ENCODE data around the gene SLX4IP.

SLX4IP gene

GRCh38 chr20:10557685-10558084 is 122.6 kb downstream of the SLX4IP start:
- H2BK15ac ChIP-seq (ENCODE audit: low read depth, poor library complexity, severe bottlenecking), result no peak overlapping the region
- peak overlapping the region in 1 of 2 experiments; percentile 37 for H2BK12ac ChIP-seq (ENCODE audit: low read length in 2 of 2)

DNA sequence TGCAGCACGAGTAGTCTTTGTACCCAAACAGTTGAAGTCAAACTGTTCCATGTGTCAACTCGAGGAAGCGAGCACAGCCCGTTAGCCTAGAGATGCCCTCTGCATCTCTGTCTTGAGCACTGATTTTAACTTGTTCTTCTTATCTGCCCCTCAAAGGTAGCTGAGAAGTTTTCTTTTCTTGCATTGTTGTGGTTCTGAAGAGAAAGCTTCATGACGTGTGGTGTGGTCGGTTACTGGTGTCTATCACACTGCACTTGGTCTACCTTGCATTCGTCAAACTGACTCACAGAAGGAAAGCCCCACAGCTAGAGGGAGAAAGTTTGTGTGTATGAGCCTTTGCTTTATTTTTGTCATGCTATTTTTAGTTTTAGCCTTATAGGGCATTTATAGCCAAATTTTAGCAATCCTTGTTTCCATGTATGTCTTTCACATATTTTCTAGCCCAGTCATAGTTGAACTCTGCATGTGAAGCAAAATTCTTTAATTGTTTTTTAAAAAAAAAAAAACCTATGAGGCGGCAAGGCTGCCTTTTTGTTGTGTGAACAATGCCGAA is 123.6 kb downstream of the SLX4IP start:
- no peak overlapping the region for H3K4ac ChIP-seq (ENCODE audit: low read depth in 1 of 2, low read length in 2 of 2)
- no peak overlapping the region for H2BK15ac ChIP-seq (ENCODE audit: low read depth, poor library complexity, severe bottlenecking)
- peak overlapping the region; percentile 41 for H2AK5ac ChIP-seq (ENCODE audit: low read length, severe bottlenecking)
- H4K8ac ChIP-seq (ENCODE audit: low read length), result no peak overlapping the region
- no peak overlapping the region for H2BK5ac ChIP-seq (ENCODE audit: low read depth, low read length, poor library complexity, severe bottlenecking)
- H3K4me2 ChIP-seq (ENCODE audit: low read length, poor library complexity, severe bottlenecking), result peak overlapping the region; percentile 31
- H3K14ac ChIP-seq (ENCODE audit: low read length in 2 of 2), result peak overlapping the region in 1 of 2 experiments; percentile 22
- H3K4me1 ChIP-seq (ENCODE audit: control insufficient read depth, insufficient read depth, low read depth, low read length), result peaks cover 12% of the 10 kb centered on the region
- WGBS, result 63% methylated on average over 6 of the region's 9 CpGs
- DNase-seq, result peak; percentile 92
- no peak overlapping the region for H2BK12ac ChIP-seq (ENCODE audit: low read length in 2 of 2)
- no peak overlapping the region for H3K9ac ChIP-seq (ENCODE audit: low read length)
- no peak overlapping the region for H3K23ac ChIP-seq (ENCODE audit: low read length in 2 of 2)
- no peaks in the 10 kb centered on the region for H3K9me3 ChIP-seq (ENCODE audit: control insufficient read depth, low read length)
- no peak overlapping the region for H3K4me3 ChIP-seq (ENCODE audit: insufficient read depth in 1 of 2, low read depth in 1 of 2, low read length in 2 of 2)
- no peak overlapping the region for H4K91ac ChIP-seq (ENCODE audit: low read length)
- H2AFZ ChIP-seq (ENCODE audit: low read depth, low read length), result no peak overlapping the region
- no peaks in the 10 kb centered on the region for H3K79me1 ChIP-seq (replicated peaks; ENCODE audit: low read length, poor library complexity, severe bottlenecking)
- peaks cover 0 to 7% of the 10 kb centered on the region in 2 experiments for H3K36me3 ChIP-seq (ENCODE audit: control insufficient read depth in 1 of 2, insufficient read depth in 2 of 2, low read depth in 1 of 2, low read length in 2 of 2)
- no peak overlapping the region for H2BK120ac ChIP-seq (ENCODE audit: low read depth, low read length)
- peak overlapping the region; percentile 38 for H3K27ac ChIP-seq (ENCODE audit: low read length, poor library complexity, severe bottlenecking)
- no peaks in the 10 kb centered on the region for H3K27me3 ChIP-seq (ENCODE audit: control insufficient read depth in 1 of 2, insufficient read depth in 1 of 2, low read length in 2 of 2)
- peak overlapping the region in 1 of 2 experiments; percentile 77 for H3K18ac ChIP-seq (ENCODE audit: low read depth in 1 of 2, low read length in 2 of 2)

More at GRCh38 chr20:10557685-10558084, 122.6 kb downstream of the SLX4IP start:
- no peak overlapping the region for H3K14ac ChIP-seq (ENCODE audit: low read length in 2 of 2)
- no peak overlapping the region for H4K8ac ChIP-seq (ENCODE audit: low read length)
- no peak overlapping the region for H3K4ac ChIP-seq (ENCODE audit: low read depth in 1 of 2, low read length in 2 of 2)
- peaks cover 12% of the 10 kb centered on the region for H3K4me1 ChIP-seq (ENCODE audit: control insufficient read depth, insufficient read depth, low read depth, low read length)
- H3K9me3 ChIP-seq (ENCODE audit: control insufficient read depth, low read length), result no peaks in the 10 kb centered on the region
- no peak overlapping the region for H3K18ac ChIP-seq (ENCODE audit: low read depth in 1 of 2, low read length in 2 of 2)
- no peak overlapping the region for H2BK5ac ChIP-seq (ENCODE audit: low read depth, low read length, poor library complexity, severe bottlenecking)
- peak overlapping the region; percentile 15 for H3K27ac ChIP-seq (ENCODE audit: low read length, poor library complexity, severe bottlenecking)
- WGBS, result 77% methylated on average over 6 of the region's 6 CpGs
- H3K36me3 ChIP-seq (ENCODE audit: control insufficient read depth in 1 of 2, insufficient read depth in 2 of 2, low read depth in 1 of 2, low read length in 2 of 2), result peaks cover 0 to 7% of the 10 kb centered on the region in 2 experiments
- no peak for DNase-seq
- no peak overlapping the region for H3K4me3 ChIP-seq (ENCODE audit: insufficient read depth in 1 of 2, low read depth in 1 of 2, low read length in 2 of 2)
- no peak overlapping the region for H3K9ac ChIP-seq (ENCODE audit: low read length)
- no peaks in the 10 kb centered on the region for H3K79me1 ChIP-seq (replicated peaks; ENCODE audit: low read length, poor library complexity, severe bottlenecking)
- no peak overlapping the region for H2BK120ac ChIP-seq (ENCODE audit: low read depth, low read length)
- no peaks in the 10 kb centered on the region for H3K27me3 ChIP-seq (ENCODE audit: control insufficient read depth in 1 of 2, insufficient read depth in 1 of 2, low read length in 2 of 2)
- no peak overlapping the region for H2AFZ ChIP-seq (ENCODE audit: low read depth, low read length)
- no peak overlapping the region for H3K4me2 ChIP-seq (ENCODE audit: low read length, poor library complexity, severe bottlenecking)
- peak overlapping the region in 1 of 2 experiments; percentile 94 for H3K23ac ChIP-seq (ENCODE audit: low read length in 2 of 2)
- no peak overlapping the region for H2AK5ac ChIP-seq (ENCODE audit: low read length, severe bottlenecking)
- no peak overlapping the region for H4K91ac ChIP-seq (ENCODE audit: low read length)

- H4K91ac ChIP-seq (ENCODE audit: low read length), result no peak overlapping the region
- DNase-seq, result no peak
- no peak overlapping the region for H3K9ac ChIP-seq (ENCODE audit: low read length)
- no peak overlapping the region for H3K27ac ChIP-seq (ENCODE audit: low read length, poor library complexity, severe bottlenecking)
- H3K23ac ChIP-seq (ENCODE audit: low read length in 2 of 2), result no peak overlapping the region
- H3K14ac ChIP-seq (ENCODE audit: low read length in 2 of 2), result no peak overlapping the region
- no peak overlapping the region for H2BK120ac ChIP-seq (ENCODE audit: low read depth, low read length)
- no peak overlapping the region for H3K4ac ChIP-seq (ENCODE audit: low read depth in 1 of 2, low read length in 2 of 2)
- H2AFZ ChIP-seq (ENCODE audit: low read depth, low read length), result no peak overlapping the region
- H3K4me1 ChIP-seq (ENCODE audit: control insufficient read depth, insufficient read depth, low read depth, low read length), result peaks cover 12% of the 10 kb centered on the region
- no peaks in the 10 kb centered on the region for H3K27me3 ChIP-seq (ENCODE audit: control insufficient read depth in 1 of 2, insufficient read depth in 1 of 2, low read length in 2 of 2)
- H4K8ac ChIP-seq (ENCODE audit: low read length), result no peak overlapping the region
- no peak overlapping the region for H2BK12ac ChIP-seq (ENCODE audit: low read length in 2 of 2)
- H2BK15ac ChIP-seq (ENCODE audit: low read depth, poor library complexity, severe bottlenecking), result no peak overlapping the region
- no peak overlapping the region for H3K4me3 ChIP-seq (ENCODE audit: insufficient read depth in 1 of 2, low read depth in 1 of 2, low read length in 2 of 2)
- no peak overlapping the region for H3K18ac ChIP-seq (ENCODE audit: low read depth in 1 of 2, low read length in 2 of 2)
- no peaks in the 10 kb centered on the region for H3K9me3 ChIP-seq (ENCODE audit: control insufficient read depth, low read length)
- H3K36me3 ChIP-seq (ENCODE audit: control insufficient read depth in 1 of 2, insufficient read depth in 2 of 2, low read depth in 1 of 2, low read length in 2 of 2), result peaks cover 0 to 7% of the 10 kb centered on the region in 2 experiments
- H3K79me1 ChIP-seq (replicated peaks; ENCODE audit: low read length, poor library complexity, severe bottlenecking), result peaks cover 2% of the 10 kb centered on the region
- no peak overlapping the region for H2BK5ac ChIP-seq (ENCODE audit: low read depth, low read length, poor library complexity, severe bottlenecking)
- H2AK5ac ChIP-seq (ENCODE audit: low read length, severe bottlenecking), result no peak overlapping the region
- no peak overlapping the region for H3K4me2 ChIP-seq (ENCODE audit: low read length, poor library complexity, severe bottlenecking)
Observed at GRCh38 chr20:10559266-10559665, 124.2 kb downstream of the SLX4IP start.

- Histone ChIP-seq H4K91ac (ENCODE audit: low read length) (no peak overlapping the region), H2AFZ (ENCODE audit: low read depth, low read length) (no peak overlapping the region), H2BK15ac (ENCODE audit: low read depth, poor library complexity, severe bottlenecking) (no peak overlapping the region), H3K4me3 (ENCODE audit: insufficient read depth in 1 of 2, low read depth in 1 of 2, low read length in 2 of 2) (no peak overlapping the region), H3K36me3 (ENCODE audit: control insufficient read depth in 1 of 2, insufficient read depth in 2 of 2, low read depth in 1 of 2, low read length in 2 of 2) (peaks cover 0 to 7% of the 10 kb centered on the region in 2 experiments), H4K8ac (ENCODE audit: low read length) (no peak overlapping the region), H2BK12ac (ENCODE audit: low read length in 2 of 2) (no peak overlapping the region), H3K14ac (ENCODE audit: low read length in 2 of 2) (no peak overlapping the region), H3K79me1 (replicated peaks; ENCODE audit: low read length, poor library complexity, severe bottlenecking) (peaks cover 3% of the 10 kb centered on the region), H3K23ac (ENCODE audit: low read length in 2 of 2) (no peak overlapping the region), H3K9me3 (ENCODE audit: control insufficient read depth, low read length) (no peaks in the 10 kb centered on the region), H3K4me2 (ENCODE audit: low read length, poor library complexity, severe bottlenecking) (no peak overlapping the region), H3K4me1 (ENCODE audit: control insufficient read depth, insufficient read depth, low read depth, low read length) (peaks cover 14% of the 10 kb centered on the region), H2BK120ac (ENCODE audit: low read depth, low read length) (no peak overlapping the region), H3K18ac (ENCODE audit: low read depth in 1 of 2, low read length in 2 of 2) (no peak overlapping the region), H3K27ac (ENCODE audit: low read length, poor library complexity, severe bottlenecking) (no peak overlapping the region), H3K9ac (ENCODE audit: low read length) (no peak overlapping the region), H2AK5ac (ENCODE audit: low read length, severe bottlenecking) (no peak overlapping the region), H3K4ac (ENCODE audit: low read depth in 1 of 2, low read length in 2 of 2) (no peak overlapping the region), H2BK5ac (ENCODE audit: low read depth, low read length, poor library complexity, severe bottlenecking) (no peak overlapping the region), H3K27me3 (ENCODE audit: control insufficient read depth in 1 of 2, insufficient read depth in 1 of 2, low read length in 2 of 2) (no peaks in the 10 kb centered on the region)
- WGBS, result 72% methylated on average over 2 of the region's 2 CpGs
- no peak for DNase-seq
Observed at GRCh38 chr20:10560686-10561085, 125.6 kb downstream of the SLX4IP start.
